Endothelial cell of umbilical vein (primary cell): Measurements from ENCODE around the gene IGF2R. TPM values are rescaled to one million over a fixed set of nuclear protein-coding genes. Genes with fewer than 3 reads are reported as not detected.

Experiments used
- BruUV-seq: library from RNA; stranded (reverse); fragments of 400-500 nt; replicated peaks from 2 replicates; lab custom pipeline; 2021; lab: Mats Ljungman, UMichigan
- CTCF ChIA-PET: fragments of 300-600, 350-600 bp; sonication (Branson Sonifier 250); formaldehyde crosslinking; loops from one replicate; lab custom pipeline; 2021; ENCODE audit warnings: antibody characterized with exemption, inconsistent platforms; lab: Charles Lee
- POLR2A ChIA-PET: fragments of 300-600, 350-600 bp; sonication (Branson Sonifier 250); formaldehyde crosslinking; loops from one replicate; lab custom pipeline; 2021; ENCODE audit warnings: antibody characterized with exemption, inconsistent platforms; lab: Charles Lee
- DNase-seq: peaks from one replicate; pipeline ENCODE4 v3.0.0-alpha.2; 2011; ENCODE audit warnings: low read depth, low spot score
- FAIRE-seq: peaks from 2 replicates; lab custom pipeline; 2011; peaks lifted over from hg19 to GRCh38; lab: Jason Lieb, UNC
- H2AFZ ChIP-seq: 2 replicates; pipeline ENCODE4 v1.6.0; 2012; ENCODE audit warnings: low read depth, low read length, control low read depth, inconsistent platforms
- H3K27ac ChIP-seq: 2 replicates; pipeline ENCODE4 v1.5.1; 2011; ENCODE audit warnings: low read depth, mild to moderate bottlenecking, control low read depth, low read length, moderate library complexity; ENCODE audit not compliant: insufficient read depth
- H3K27me3 ChIP-seq, 2 experiments: 2 replicates each; pipeline versions ENCODE4 v1.6.0 to v1.6.1; 2011; ENCODE audit warnings: low read length in 2 of 2, mixed read lengths in 1 of 2; ENCODE audit not compliant: control insufficient read depth in 2 of 2, insufficient read depth in 2 of 2
- H3K36me3 ChIP-seq, 2 experiments: 2 replicates in 1 of 2; 3 replicates in 1 of 2; pipeline ENCODE4 v1.5.1; 2011; ENCODE audit warnings: low read length in 2 of 2, mild to moderate bottlenecking in 1 of 2, moderate library complexity in 1 of 2; ENCODE audit not compliant: control insufficient read depth in 2 of 2, insufficient read depth in 2 of 2; ENCODE audit errors: extremely low read depth in 1 of 2
- H3K4me1 ChIP-seq: 3 replicates; pipeline ENCODE4 v1.5.1; 2011; ENCODE audit warnings: mild to moderate bottlenecking, low read length; ENCODE audit not compliant: control insufficient read depth, insufficient read depth; ENCODE audit errors: extremely low read depth
- H3K4me2 ChIP-seq: 2 replicates; pipeline ENCODE4 v1.6.1; 2011; ENCODE audit warnings: low read length, control low read depth, mixed read lengths; ENCODE audit not compliant: insufficient read depth
- H3K4me3 ChIP-seq, 3 experiments: fragments of 200-600 bp in 1 of 3; sonication (generic), shearing (Covaris generic) in 1 of 3; replicated peaks in 1 of 3; 2 replicates each; pipeline ENCODE4 v1.5.1; 2011 to 2016; ENCODE audit warnings: control low read depth in 3 of 3, low read length in 3 of 3, mild to moderate bottlenecking in 2 of 3, inconsistent platforms in 1 of 3, low read depth in 1 of 3, moderate library complexity in 1 of 3; ENCODE audit not compliant: insufficient read depth in 1 of 3
- H3K79me2 ChIP-seq: 2 replicates; pipeline ENCODE4 v1.6.0; 2012; ENCODE audit warnings: low read length, inconsistent platforms; ENCODE audit not compliant: control insufficient read depth, insufficient read depth
- H3K9ac ChIP-seq: replicated peaks from 2 replicates; pipeline ENCODE3; 2011; ENCODE audit warnings: low read length, control low read depth; ENCODE audit not compliant: insufficient read depth; ENCODE audit errors: extremely low read depth
- H3K9me1 ChIP-seq: replicated peaks from 3 replicates; pipeline ENCODE4 v1.6.0; 2011; ENCODE audit warnings: mild to moderate bottlenecking, low read length; ENCODE audit not compliant: control insufficient read depth, insufficient read depth; ENCODE audit errors: extremely low read depth
- H3K9me3 ChIP-seq: replicated peaks from 2 replicates; pipeline ENCODE4 v1.5.1; 2012; ENCODE audit warnings: low read length, inconsistent platforms; ENCODE audit not compliant: control insufficient read depth, insufficient read depth
- H4K20me1 ChIP-seq: replicated peaks from 2 replicates; pipeline ENCODE3; 2011; ENCODE audit warnings: mild to moderate bottlenecking, low read length; ENCODE audit not compliant: control insufficient read depth, insufficient read depth; ENCODE audit errors: extremely low read depth
- CTCF ChIP-seq, 2 donors: IDR thresholded peaks; 1 replicate in 1 of 2; 2 replicates in 1 of 2; pipeline ENCODE4 v1.5.1; 2011; ENCODE audit warnings: low read length in 2 of 2, mild to moderate bottlenecking in 2 of 2, moderate library complexity in 2 of 2, control low read depth in 1 of 2, inconsistent platforms in 1 of 2, low read depth in 1 of 2; ENCODE audit not compliant: insufficient read depth in 1 of 2; ENCODE audit errors: extremely low read depth in 1 of 2
- EZH2 ChIP-seq: IDR thresholded peaks from 2 replicates; pipeline ENCODE4 v1.6.1; 2012; ENCODE audit warnings: borderline replicate concordance, low read depth, mild to moderate bottlenecking, moderate library complexity, low read length, inconsistent platforms; ENCODE audit not compliant: severe bottlenecking
- FOS ChIP-seq: IDR thresholded peaks from 2 replicates; pipeline ENCODE4 v1.6.1; 2011; ENCODE audit warnings: mild to moderate bottlenecking, low read length, moderate library complexity, borderline replicate concordance; ENCODE audit not compliant: insufficient read depth
- GATA2 ChIP-seq: IDR thresholded peaks from 2 replicates; pipeline ENCODE4 v1.7.0; 2011; ENCODE audit warnings: low read depth, mild to moderate bottlenecking, moderate library complexity, mixed read lengths, low read length; ENCODE audit not compliant: insufficient read length, insufficient read depth
- JUN ChIP-seq: IDR thresholded peaks from 2 replicates; pipeline ENCODE4 v1.6.1; 2011; ENCODE audit warnings: borderline replicate concordance, low read depth; ENCODE audit not compliant: insufficient read length, insufficient read depth
- MAX ChIP-seq: IDR thresholded peaks from 2 replicates; pipeline ENCODE4 v1.6.1; 2011; ENCODE audit not compliant: insufficient read depth, insufficient read length
- MYC ChIP-seq: IDR thresholded peaks from one replicate; pipeline ENCODE4 v1.6.1; 2011; ENCODE audit warnings: mild to moderate bottlenecking, low read depth, low read length
- POLR2A ChIP-seq: IDR thresholded peaks from 2 replicates; pipeline ENCODE4 v1.6.1; 2012; ENCODE audit warnings: low read depth, mild to moderate bottlenecking, control low read depth, low read length
- POLR2AphosphoS5 ChIP-seq: IDR thresholded peaks from 2 replicates; pipeline ENCODE4 v1.6.1; 2012; ENCODE audit warnings: low read depth, mild to moderate bottlenecking, control low read depth, low read length, moderate library complexity; ENCODE audit not compliant: insufficient read depth
- dilution Hi-C: fragments of 300-500 bp; cut with MboI; formaldehyde crosslinking; loops from one replicate; pipeline ENCODE4 v1.15.0; 2019; ENCODE audit warnings: low sequenced_read_pairs; ENCODE audit not compliant: extremely low pct_ligation_motif_present
- intact Hi-C: fragments of 100-400 bp; cut with micrococcal nuclease; formaldehyde crosslinking; loops from one replicate; pipeline ENCODE4 v1.10.0; 2022
- polyA plus RNA-seq, 4 experiments: library from polyadenylated mRNA; depleted of rRNA in 3 of 4; stranded (reverse) in 3 of 4; unstranded in 1 of 4; fragments of >200 nt; gene quantifications; 2 replicates each; pipeline versions ENCODE4 v1.2.1 to v1.2.3, GENCODE V29; 2011 to 2012; ENCODE audit warnings: missing spikeins in 1 of 4
- total RNA-seq: library from RNA; stranded (reverse); gene quantifications from 2 replicates; pipeline ENCODE4 v1.2.3, GENCODE V29; 2021

Gene IGF2R
- total and polyA plus RNA-seq, 2 donors (not counting 3 experiments of a cell fraction or from before 2014, with no cell fraction given), result 16.3 to 60.2 TPM

GRCh38 chr6:160040055-160040454, 71.2 kb downstream of the IGF2R start:
- Histone ChIP-seq H4K20me1 (no peaks in the 10 kb centered on the region), H3K9ac (no peak overlapping the region), H3K27me3 (no peaks in the 10 kb centered on the region), H2AFZ (no peak overlapping the region), H3K36me3 (peaks cover 5 to 11% of the 10 kb centered on the region in 2 experiments), H3K27ac (no peak overlapping the region), H3K9me1 (no peaks in the 10 kb centered on the region), H3K9me3 (no peaks in the 10 kb centered on the region), H3K4me2 (no peak overlapping the region), H3K79me2 (no peaks in the 10 kb centered on the region), H3K4me3 (no peak overlapping the region), H3K4me1 (no peaks in the 10 kb centered on the region)
- ChIA-PET CTCF (interaction anchor here (0.6 to 1.2 kb wide), 2 partner anchors 102 to 176 kb away, joined by 3 to 4 read pairs; no protein-coding TSS in a partner anchor), POLR2A (no interaction called here)
- no peak for DNase-seq
- no TSS peak for BruUV-seq
- TF ChIP-seq FOS, result no peak
- no peak for TF ChIP-seq CTCF (IDR thresholded peaks at IDR 0.05; ENCODE audit: extremely low read depth in 1 of 2, insufficient read depth in 1 of 2, low read depth in 1 of 2, low read length in 2 of 2)
- no peak for TF ChIP-seq MYC
- TF ChIP-seq POLR2AphosphoS5, result no peak
- no peak for TF ChIP-seq POLR2A
- no peak for TF ChIP-seq MAX
- no peak for TF ChIP-seq GATA2
- TF ChIP-seq JUN, result no peak
- TF ChIP-seq EZH2, result no peak
- FAIRE-seq, result no peak
- dilution Hi-C loops (no loop called here), intact Hi-C loops (loop anchor here (5.0 kb wide), 1 partner anchor 58 kb away; no protein-coding TSS in a partner anchor)
